H1 (cell line): ENCODE measurements around the gene CLASP2. TPM values are rescaled to one million over a fixed set of nuclear protein-coding genes. Genes with fewer than 3 reads are reported as not detected.

Experiments
- CTCF ChIA-PET: fragments of 300-600 bp; sonication (Branson Sonifier 250); formaldehyde crosslinking; loops from one replicate; lab custom pipeline; 2021; ENCODE audit not compliant: partially characterized antibody; lab: Charles Lee
- POLR2A ChIA-PET: fragments of 300-600 bp; sonication (Branson Sonifier 250); formaldehyde crosslinking; loops from one replicate; lab custom pipeline; 2021; ENCODE audit warnings: inconsistent platforms; ENCODE audit not compliant: partially characterized antibody; lab: Charles Lee
- DNase-seq, 2 experiments: peaks; one replicate each; pipeline versions ENCODE4 v3.0.0 to v3.0.0-alpha.2; 2010 to 2022; ENCODE audit warnings: low spot score in 2 of 2, low read depth in 1 of 2, mixed read lengths in 1 of 2
- FAIRE-seq: peaks from 2 replicates; lab custom pipeline; 2011; peaks lifted over from hg19 to GRCh38; lab: Jason Lieb, UNC
- H2AFZ ChIP-seq: 2 replicates; pipeline ENCODE4 v1.8.1; 2012; ENCODE audit warnings: low read length, inconsistent platforms
- H2AK5ac ChIP-seq: 2 replicates; pipeline ENCODE4 v1.6.1; 2013; ENCODE audit warnings: low read depth, low read length
- H2BK120ac ChIP-seq: replicated peaks from 2 replicates; pipeline ENCODE3; 2013; ENCODE audit warnings: low read depth, low read length, inconsistent platforms
- H2BK12ac ChIP-seq: 2 replicates; pipeline ENCODE4 v1.6.1; 2013; ENCODE audit warnings: low read depth, low read length
- H2BK15ac ChIP-seq: 2 replicates; pipeline ENCODE4 v1.6.1; 2013; ENCODE audit warnings: low read length
- H2BK20ac ChIP-seq: 2 replicates; pipeline ENCODE4 v1.6.1; 2013; ENCODE audit warnings: low read length
- H2BK5ac ChIP-seq: 2 replicates; pipeline ENCODE4 v1.6.1; 2013; ENCODE audit warnings: low read depth, low read length
- H3K14ac ChIP-seq: 2 replicates; pipeline ENCODE4 v1.6.1; 2013; ENCODE audit warnings: inconsistent platforms; ENCODE audit not compliant: insufficient read length
- H3K18ac ChIP-seq: 2 replicates; pipeline ENCODE4 v1.6.1; 2013; ENCODE audit warnings: low read length; ENCODE audit errors: extremely low read depth
- H3K23ac ChIP-seq: 2 replicates; pipeline ENCODE4 v1.6.1; 2013; ENCODE audit warnings: inconsistent platforms; ENCODE audit not compliant: insufficient read length
- H3K23me2 ChIP-seq: 2 replicates; pipeline ENCODE4 v1.6.1; 2013; ENCODE audit warnings: low read depth, low read length
- H3K27ac ChIP-seq: 2 replicates; pipeline ENCODE4 v1.6.1; 2011; ENCODE audit warnings: low read depth, low read length, inconsistent platforms
- H3K27me3 ChIP-seq, 4 experiments: replicated peaks in 1 of 4; 1 replicate in 1 of 4; 2 replicates in 3 of 4; pipeline versions ENCODE4 v1.6.1 to v1.8.1; 2011 to 2013; ENCODE audit warnings: low read length in 3 of 4, mild to moderate bottlenecking in 3 of 4, inconsistent platforms in 2 of 4, mixed read lengths in 2 of 4, moderate library complexity in 1 of 4; ENCODE audit not compliant: control insufficient read depth in 3 of 4, insufficient read depth in 3 of 4; ENCODE audit errors: extremely low read depth in 1 of 4
- H3K36me3 ChIP-seq, 4 experiments: 2 replicates each; pipeline versions ENCODE4 v1.6.1 to v1.8.1; 2011 to 2013; ENCODE audit warnings: mild to moderate bottlenecking in 4 of 4, low read length in 3 of 4, moderate library complexity in 2 of 4, control low read depth in 1 of 4, inconsistent platforms in 1 of 4; ENCODE audit not compliant: insufficient read depth in 4 of 4, control insufficient read depth in 2 of 4
- H3K4ac ChIP-seq: replicated peaks from 2 replicates; pipeline ENCODE3; 2013; ENCODE audit warnings: low read length, low read depth, mixed read lengths, inconsistent platforms; ENCODE audit not compliant: insufficient read length
- H3K4me1 ChIP-seq, 4 experiments: replicated peaks in 1 of 4; 1 replicate in 1 of 4; 2 replicates in 3 of 4; pipeline versions ENCODE4 v1.6.1 to v1.8.1; 2011 to 2013; ENCODE audit warnings: low read length in 3 of 4, inconsistent platforms in 2 of 4, mixed read lengths in 1 of 4; ENCODE audit not compliant: insufficient read depth in 4 of 4, control insufficient read depth in 3 of 4
- H3K4me2 ChIP-seq, 2 experiments: 2 replicates each; pipeline versions ENCODE4 v1.6.1 to v1.8.1; 2011 to 2013; ENCODE audit warnings: low read depth in 2 of 2, low read length in 2 of 2, control low read depth in 1 of 2, inconsistent platforms in 1 of 2, mild to moderate bottlenecking in 1 of 2; ENCODE audit not compliant: insufficient read depth in 1 of 2
- H3K4me3 ChIP-seq, 4 experiments: fragments of 200-600, 300-600 bp in 1 of 4; sonication (generic), shearing (Covaris generic), sonication (Bioruptor Twin) in 1 of 4; 2 replicates each; pipeline versions ENCODE4 v1.5.1 to v1.8.1; 2011 to 2016; ENCODE audit warnings: low read length in 4 of 4, low read depth in 3 of 4, control low read depth in 2 of 4, inconsistent platforms in 2 of 4, mild to moderate bottlenecking in 2 of 4, mixed read lengths in 1 of 4, moderate library complexity in 1 of 4; ENCODE audit not compliant: insufficient read depth in 2 of 4; ENCODE audit errors: extremely low read depth in 1 of 4
- H3K56ac ChIP-seq: replicated peaks from 2 replicates; pipeline ENCODE3; 2013; ENCODE audit warnings: low read depth, mild to moderate bottlenecking, mixed read lengths, low read length, inconsistent platforms; ENCODE audit not compliant: insufficient read length
- H3K79me1 ChIP-seq: 2 replicates; pipeline ENCODE4 v1.6.1; 2013; ENCODE audit warnings: low read depth, low read length, control low read depth
- H3K79me2 ChIP-seq, 2 experiments: 2 replicates each; pipeline versions ENCODE4 v1.6.1 to v1.8.1; 2012 to 2013; ENCODE audit warnings: low read length in 2 of 2, mild to moderate bottlenecking in 2 of 2, inconsistent platforms in 1 of 2; ENCODE audit not compliant: insufficient read depth in 2 of 2, control insufficient read depth in 1 of 2
- H3K9ac ChIP-seq, 4 experiments: replicated peaks in 1 of 4; 1 replicate in 1 of 4; 2 replicates in 3 of 4; pipeline versions ENCODE4 v1.6.1 to v1.8.1; 2011 to 2013; ENCODE audit warnings: low read depth in 3 of 4, low read length in 3 of 4, control low read depth in 2 of 4, mild to moderate bottlenecking in 2 of 4, moderate library complexity in 2 of 4, inconsistent platforms in 1 of 4; ENCODE audit errors: extremely low read depth in 1 of 4
- H3K9me3 ChIP-seq, 2 experiments: 2 replicates each; pipeline versions ENCODE4 v1.6.1 to v1.8.1; 2012 to 2013; ENCODE audit warnings: mild to moderate bottlenecking in 2 of 2, moderate library complexity in 2 of 2, control low read depth in 1 of 2, inconsistent platforms in 1 of 2, low read depth in 1 of 2, low read length in 1 of 2, mixed read lengths in 1 of 2; ENCODE audit not compliant: insufficient read depth in 2 of 2
- H4K20me1 ChIP-seq, 2 experiments: replicated peaks in 1 of 2; 2 replicates each; pipeline versions ENCODE3 to v1.8.1; 2011 to 2013; ENCODE audit warnings: inconsistent platforms in 2 of 2, low read length in 2 of 2, mild to moderate bottlenecking in 1 of 2; ENCODE audit not compliant: insufficient read depth in 2 of 2, control insufficient read depth in 1 of 2
- H4K5ac ChIP-seq: 2 replicates; pipeline ENCODE4 v1.6.1; 2013; ENCODE audit warnings: low read length, low read depth, mixed read lengths, inconsistent platforms; ENCODE audit not compliant: insufficient read length
- H4K8ac ChIP-seq: 2 replicates; pipeline ENCODE4 v1.8.0; 2013; ENCODE audit warnings: mild to moderate bottlenecking, moderate library complexity, low read length, inconsistent platforms; ENCODE audit not compliant: insufficient read depth; ENCODE audit errors: extremely low read depth
- H4K91ac ChIP-seq: replicated peaks from 2 replicates; pipeline ENCODE3; 2013; ENCODE audit warnings: low read length, mixed read lengths, inconsistent platforms; ENCODE audit not compliant: insufficient read length
- BRCA1 ChIP-seq: IDR thresholded peaks from 2 replicates; pipeline ENCODE4 v1.6.1; 2012; ENCODE audit warnings: low read depth, low read length, improper control_type of control experiment
- CEBPB ChIP-seq: IDR thresholded peaks from 2 replicates; pipeline ENCODE4 v1.6.1; 2012; ENCODE audit warnings: low read depth, low read length
- FOSL1 ChIP-seq: IDR thresholded peaks from 2 replicates; pipeline ENCODE4 v1.6.1; 2011; ENCODE audit warnings: mild to moderate bottlenecking, low read depth, low read length, moderate library complexity; ENCODE audit not compliant: insufficient read depth
- GABPA ChIP-seq: IDR thresholded peaks from 2 replicates; pipeline ENCODE4 v1.6.1; 2011; ENCODE audit warnings: mild to moderate bottlenecking, low read length, moderate library complexity, borderline replicate concordance; ENCODE audit not compliant: insufficient read depth
- POLR2A ChIP-seq, 2 experiments: IDR thresholded peaks; 1 replicate in 1 of 2; 2 replicates in 1 of 2; pipeline ENCODE4 v1.6.1; 2011; ENCODE audit warnings: low read depth in 2 of 2, low read length in 2 of 2, mild to moderate bottlenecking in 2 of 2; ENCODE audit errors: control extremely low read depth in 1 of 2
- TAF1 ChIP-seq: IDR thresholded peaks from 2 replicates; pipeline ENCODE4 v1.6.1; 2011; ENCODE audit warnings: mild to moderate bottlenecking, low read depth, low read length
- USF2 ChIP-seq: IDR thresholded peaks from 2 replicates; pipeline ENCODE4 v1.6.1; 2011; ENCODE audit warnings: low read length, improper control_type of control experiment
- polyA plus RNA-seq, 7 experiments: library from polyadenylated mRNA; depleted of rRNA in 3 of 7; stranded (reverse) in 5 of 7; unstranded in 2 of 7; fragments of >200 nt in 5 of 7; fragments of 200-250 nt in 2 of 7; gene quantifications; 1 replicate in 5 of 7; 2 replicates in 1 of 7; 4 replicates in 1 of 7; pipeline versions ENCODE4 v1.2.1 to v1.2.3, GENCODE V29; 2011 to 2013; ENCODE audit warnings: missing spikeins in 2 of 7, mixed read lengths in 2 of 7
- total RNA-seq: library from RNA; stranded (reverse); fragmentation: NEBNext Ultra II Directional; extraction: Animal tissue kit (Norgen Biotek cat#: 25700); gene quantifications from 2 replicates; pipeline ENCODE4 v1.2.1, GENCODE V29; 2021

Gene CLASP2
- total and polyA plus RNA-seq, 2 of the 8 experiments (the other 6 are each of a cell fraction or from before 2014, with no cell fraction given) = 21.7 to 58.0 TPM

- Histone ChIP-seq H3K27me3 (no peaks in the 10 kb centered on the region), H3K9ac (no peak overlapping the region), H3K36me3 (peaks cover 0 to 13% (median under 1%) of the 10 kb centered on the region in 4 experiments; a peak in 3 of 8 replicates), H3K4me3 (no peak overlapping the region), H3K79me1 (no peaks in the 10 kb centered on the region), H3K27ac (no peak overlapping the region), H4K20me1 (no peaks in the 10 kb centered on the region), H3K4ac (no peak overlapping the region), H3K23me2 (no peaks in the 10 kb centered on the region), H3K56ac (no peak overlapping the region), H2BK120ac (no peak overlapping the region), H2BK12ac (no peak overlapping the region), H2BK15ac (no peak overlapping the region), H3K14ac (no peak overlapping the region), H2AK5ac (no peak overlapping the region), H3K79me2 (no peaks in the 10 kb centered on the region), H3K4me2 (no peak overlapping the region), H2AFZ (no peak overlapping the region), H3K23ac (no peak overlapping the region), H2BK5ac (no peak overlapping the region), H3K18ac (no peak overlapping the region), H4K8ac (no peak overlapping the region), H3K4me1 (no peaks in the 10 kb centered on the region), H2BK20ac (no peak overlapping the region), H4K91ac (no peak overlapping the region), H4K5ac (no peak overlapping the region), H3K9me3 (no peaks in the 10 kb centered on the region)
- ChIA-PET POLR2A (no interaction called here), CTCF (interaction anchor here (1.0 kb wide), 1 partner anchor 9 kb away, joined by 3 read pairs; no protein-coding TSS in a partner anchor)
- no peak for FAIRE-seq
- no peak for DNase-seq
- TF ChIP-seq BRCA1 (no peak), GABPA (no peak), FOSL1 (no peak), CEBPB (no peak), USF2 (no peak), POLR2A (IDR thresholded peaks at IDR 0.05; ENCODE audit: control extremely low read depth in 1 of 2, low read depth in 2 of 2, low read length in 2 of 2) (no peak), TAF1 (no peak)
Measured at GRCh38 chr3:33541918-33542317, 176.1 kb downstream of the CLASP2 start.
